Measurements from ENCODE around the gene NFYB.
"Not testable (repeated sequence)": the region's sequence is repeated elsewhere in the genome, so short reads cannot be mapped to it uniquely, and the experiment has no call there.

Gene NFYB

GRCh38 chr12:104114834-104115586 is 23.0 kb downstream of the NFYB start:
- DNase-seq (ENCODE audit: low spot score), result not testable (repeated sequence)

GRCh38 chr12:104109446-104110271 is 28.4 kb downstream of the NFYB start:
- no peak for DNase-seq (ENCODE audit: low spot score)

GRCh38 chr12:104108755-104109445 is 29.1 kb downstream of the NFYB start:
- peak; percentile 35 for DNase-seq (ENCODE audit: low spot score)

- DNase-seq (ENCODE audit: low spot score), result no peak
Observed at GRCh38 chr12:104106965-104107364, 31.0 kb downstream of the NFYB start.

GRCh38 chr12:104105461-104105860 is 32.5 kb downstream of the NFYB start:
- DNase-seq (ENCODE audit: low spot score), result no peak

DNA sequence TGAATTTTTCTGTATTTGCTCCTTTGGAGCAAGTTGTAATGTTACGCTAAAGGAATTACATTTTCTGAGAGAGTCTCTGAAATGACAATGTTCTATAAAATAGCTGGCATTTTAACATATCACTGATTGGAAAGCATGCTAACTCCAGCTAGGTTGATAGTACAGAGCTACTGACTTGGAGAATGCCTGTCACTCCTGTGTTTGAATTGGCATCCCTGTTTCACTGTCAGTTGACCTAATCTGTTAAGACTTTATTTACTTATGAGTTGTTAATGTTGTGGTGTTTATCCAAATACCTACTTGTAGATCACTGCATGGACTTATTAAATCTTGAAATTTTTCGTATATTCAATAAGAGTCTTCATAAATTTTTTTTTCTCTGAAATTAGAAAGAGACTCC is 40.1 kb downstream of the NFYB start:
- DNase-seq (ENCODE audit: low spot score), result no peak

GRCh38 chr12:104095289-104095688 is 42.7 kb downstream of the NFYB start:
- DNase-seq (ENCODE audit: low spot score), result no peak

- DNase-seq (ENCODE audit: low spot score), result no peak
Observed at GRCh38 chr12:104094284-104094683, 43.7 kb downstream of the NFYB start.

GRCh38 chr12:104091136-104091535 is 46.9 kb downstream of the NFYB start:
- no peak for DNase-seq (ENCODE audit: low spot score)

- DNase-seq (ENCODE audit: low spot score), result no peak
Observed at GRCh38 chr12:104090685-104091084, 47.3 kb downstream of the NFYB start.

DNA sequence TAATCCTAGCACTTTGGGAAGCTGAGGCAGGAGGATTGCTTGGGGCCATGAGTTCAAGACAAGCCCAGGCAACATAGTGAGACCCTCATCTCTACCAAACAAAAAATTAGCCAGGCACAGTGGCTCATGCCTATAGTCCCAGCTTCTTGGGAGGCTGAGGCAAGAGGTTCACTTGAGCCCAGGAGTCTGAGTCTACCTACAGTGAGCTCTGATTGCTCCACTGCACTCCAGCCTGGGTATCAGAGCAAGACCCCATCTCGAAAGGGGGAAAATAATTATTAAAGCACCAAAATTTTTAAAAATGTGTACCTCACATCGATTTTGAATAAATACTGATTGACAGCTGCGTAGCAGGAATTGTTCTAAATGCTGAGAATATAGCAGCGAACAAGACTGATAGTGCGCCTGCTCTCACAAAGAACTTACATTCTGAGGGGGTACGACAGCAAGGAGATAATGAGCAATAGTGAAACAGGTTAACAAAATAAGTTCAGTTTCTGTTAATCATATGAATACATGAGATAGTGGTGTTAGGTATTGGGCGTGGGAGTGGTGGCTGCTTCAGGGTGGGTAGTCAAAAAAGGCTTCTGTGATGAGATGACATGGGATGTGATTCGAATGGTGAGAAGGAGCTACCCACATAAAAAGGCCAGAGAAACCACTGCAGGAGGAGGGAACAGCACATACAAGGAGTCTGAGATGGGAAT is 54.1 kb downstream of the NFYB start:
- no peak for DNase-seq (ENCODE audit: low spot score)

DNA sequence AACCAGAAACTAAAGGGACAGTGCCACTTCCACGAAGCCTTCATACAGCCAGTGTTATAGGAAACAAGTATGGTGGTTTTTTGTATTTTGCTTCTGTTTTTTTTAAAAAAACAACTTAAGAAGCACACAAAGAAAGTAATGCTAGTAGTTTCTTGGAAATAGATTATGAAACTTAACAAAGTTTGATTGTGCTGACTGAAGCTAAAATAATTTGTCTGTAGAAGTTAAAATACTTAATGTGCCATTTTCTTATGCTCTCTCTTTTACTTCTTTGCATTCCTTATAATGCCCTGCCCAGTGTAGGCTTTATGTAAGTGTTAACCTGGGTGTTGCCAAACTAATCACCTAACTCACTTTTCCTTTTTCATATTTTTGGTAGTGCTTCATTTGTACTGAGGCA is 57.2 kb downstream of the NFYB start:
- no peak for DNase-seq (ENCODE audit: low spot score)

DNA sequence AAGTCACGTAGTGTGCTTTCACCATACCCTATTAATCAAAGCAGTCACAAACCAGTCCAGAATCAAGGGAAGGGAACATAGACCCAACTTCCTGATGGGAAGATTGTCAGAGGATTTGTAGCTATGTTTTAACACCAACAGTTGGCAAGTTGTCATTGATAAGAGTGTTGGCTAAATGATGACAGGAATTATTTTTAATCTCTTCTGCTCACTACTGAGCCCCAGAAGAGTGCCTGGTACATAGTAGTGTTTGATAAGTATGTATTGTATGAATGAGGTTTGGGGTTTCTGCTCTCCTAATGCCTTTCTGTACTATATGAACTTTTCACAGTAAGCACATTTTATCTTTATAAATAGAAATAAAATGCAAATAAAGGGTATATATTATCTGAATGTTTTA is 59.0 kb downstream of the NFYB start:
- DNase-seq (ENCODE audit: low spot score), result no peak

GRCh38 chr12:104073699-104074098 is 64.3 kb downstream of the NFYB start:
- DNase-seq (ENCODE audit: low spot score), result no peak

DNA sequence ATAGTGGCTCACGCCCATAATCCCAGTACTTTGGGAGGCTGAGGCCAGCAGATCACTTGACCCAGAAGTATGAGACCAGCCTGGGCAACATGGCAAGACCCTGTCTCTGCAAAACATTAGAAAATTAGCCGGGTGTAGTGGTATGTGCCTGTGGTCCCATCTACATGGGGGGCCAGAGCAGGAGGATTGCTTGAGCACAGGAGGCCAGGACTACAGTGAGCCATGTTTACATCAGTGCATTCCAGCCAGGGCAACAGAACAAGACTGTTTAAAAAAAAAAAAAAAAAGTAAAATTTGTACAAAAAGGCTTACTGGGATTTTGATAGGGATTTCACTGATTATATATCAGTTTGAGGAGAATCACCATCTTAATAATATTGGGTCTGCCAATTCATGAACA is 65.9 kb downstream of the NFYB start:
- DNase-seq (ENCODE audit: low spot score), result no peak

Data from HuH-7 (cell line).